ENCODE data around the gene CFAP65. TPM values are rescaled to one million over a fixed set of nuclear protein-coding genes. Genes with fewer than 3 reads are reported as not detected.
A peak's percentile ranks its signal among the peaks of the same experiment; 100 is the strongest.

Gene CFAP65
- total RNA-seq, 2 donors from 2014 or later = not detected

GRCh38 chr2:219001100-219001576, 40.2 kb downstream of the CFAP65 start:
- Mint-ChIP-seq H3K4me1 (peaks cover 4% of the 10 kb centered on the region), H3K9me3 (no peaks in the 10 kb centered on the region), H3K27me3 (peaks cover 48% of the 10 kb centered on the region), H3K27ac (no peak overlapping the region), H3K4me3 (no peak overlapping the region), H3K36me3 (ENCODE audit: low read depth) (no peaks in the 10 kb centered on the region)
- ATAC-seq (replicated peaks) = no peak

DNA sequence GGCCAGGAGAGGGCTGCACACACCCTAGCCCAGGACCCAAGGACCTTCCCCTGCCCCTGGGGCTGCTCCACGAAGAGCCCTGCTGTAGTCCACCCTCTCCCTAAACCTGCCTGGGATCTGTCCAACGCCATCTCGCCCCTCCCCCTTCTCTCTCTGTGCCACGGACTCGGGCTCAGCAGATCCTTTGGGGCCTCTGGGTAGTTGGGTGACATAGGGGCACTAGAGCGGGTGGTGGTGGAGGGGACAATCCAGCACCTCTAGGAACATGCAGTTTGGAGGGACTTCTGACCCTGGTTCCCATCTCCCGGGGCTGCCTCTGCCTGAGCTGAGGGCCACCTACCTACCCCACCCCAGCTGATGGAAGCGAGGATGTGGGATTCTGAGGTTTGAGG, 40.8 kb downstream of the CFAP65 start:
- Mint-ChIP-seq H3K27ac (no peak overlapping the region), H3K9me3 (no peaks in the 10 kb centered on the region), H3K36me3 (ENCODE audit: low read depth) (no peaks in the 10 kb centered on the region), H3K27me3 (peaks cover 51% of the 10 kb centered on the region), H3K4me3 (no peak overlapping the region), H3K4me1 (peaks cover 4% of the 10 kb centered on the region)
- no peak for ATAC-seq (replicated peaks)

GRCh38 chr2:218999881-219000568, 41.3 kb downstream of the CFAP65 start:
- ATAC-seq (replicated peaks) = no peak
- no peaks in the 10 kb centered on the region for H3K36me3 Mint-ChIP-seq (ENCODE audit: low read depth)
- no peak overlapping the region for H3K4me3 Mint-ChIP-seq
- peaks cover 51% of the 10 kb centered on the region for H3K27me3 Mint-ChIP-seq
- H3K27ac Mint-ChIP-seq = no peak overlapping the region
- no peaks in the 10 kb centered on the region for H3K9me3 Mint-ChIP-seq
- H3K4me1 Mint-ChIP-seq = peaks cover 4% of the 10 kb centered on the region

- Mint-ChIP-seq H3K4me3 (no peak overlapping the region), H3K27ac (no peak overlapping the region), H3K36me3 (ENCODE audit: low read depth) (no peaks in the 10 kb centered on the region), H3K27me3 (peaks cover 45% of the 10 kb centered on the region), H3K9me3 (no peaks in the 10 kb centered on the region), H3K4me1 (peaks cover 4% of the 10 kb centered on the region)
- no peak for ATAC-seq (replicated peaks)
Observed at GRCh38 chr2:218999021-218999880, 42.1 kb downstream of the CFAP65 start.

GRCh38 chr2:218998414-218999002, 42.8 kb downstream of the CFAP65 start:
- no peak for ATAC-seq (replicated peaks)
- H3K36me3 Mint-ChIP-seq (ENCODE audit: low read depth) = no peaks in the 10 kb centered on the region
- no peak overlapping the region for H3K4me3 Mint-ChIP-seq
- H3K27ac Mint-ChIP-seq = no peak overlapping the region
- H3K9me3 Mint-ChIP-seq = no peaks in the 10 kb centered on the region
- H3K4me1 Mint-ChIP-seq = peaks cover 4% of the 10 kb centered on the region
- peaks cover 38% of the 10 kb centered on the region for H3K27me3 Mint-ChIP-seq

DNA sequence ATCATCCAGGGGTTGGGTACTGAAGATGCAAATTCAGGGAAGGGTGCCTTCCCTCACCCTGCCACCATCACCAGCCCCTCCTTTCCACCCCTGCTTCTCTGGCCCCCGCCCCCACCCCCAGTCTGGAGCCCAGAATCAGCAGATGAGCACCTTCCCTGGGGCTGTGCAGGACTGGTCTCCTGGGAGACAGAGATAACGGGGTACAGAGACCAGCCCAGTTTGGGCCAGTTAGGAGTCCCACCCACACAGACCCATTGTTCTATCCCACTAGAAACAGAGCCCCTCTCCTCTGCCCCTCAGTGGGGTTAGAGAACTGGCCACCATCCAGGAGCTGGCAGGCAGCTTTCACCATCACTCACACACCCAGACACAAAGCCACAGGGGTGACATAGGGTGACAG, 43.6 kb downstream of the CFAP65 start:
- no peak overlapping the region for H3K27ac Mint-ChIP-seq
- H3K36me3 Mint-ChIP-seq (ENCODE audit: low read depth) = no peaks in the 10 kb centered on the region
- peaks cover 3% of the 10 kb centered on the region for H3K4me1 Mint-ChIP-seq
- H3K9me3 Mint-ChIP-seq = no peaks in the 10 kb centered on the region
- peaks cover 32% of the 10 kb centered on the region for H3K27me3 Mint-ChIP-seq
- H3K4me3 Mint-ChIP-seq = no peak overlapping the region
- ATAC-seq (replicated peaks) = no peak

- H3K9me3 Mint-ChIP-seq = no peaks in the 10 kb centered on the region
- H3K4me1 Mint-ChIP-seq = no peaks in the 10 kb centered on the region
- no peak overlapping the region for H3K27ac Mint-ChIP-seq
- H3K27me3 Mint-ChIP-seq = peaks cover 33% of the 10 kb centered on the region
- H3K36me3 Mint-ChIP-seq (ENCODE audit: low read depth) = no peaks in the 10 kb centered on the region
- H3K4me3 Mint-ChIP-seq = no peak overlapping the region
- no peak for ATAC-seq (replicated peaks)
Observed at GRCh38 chr2:218996937-218997336, 44.4 kb downstream of the CFAP65 start.

DNA sequence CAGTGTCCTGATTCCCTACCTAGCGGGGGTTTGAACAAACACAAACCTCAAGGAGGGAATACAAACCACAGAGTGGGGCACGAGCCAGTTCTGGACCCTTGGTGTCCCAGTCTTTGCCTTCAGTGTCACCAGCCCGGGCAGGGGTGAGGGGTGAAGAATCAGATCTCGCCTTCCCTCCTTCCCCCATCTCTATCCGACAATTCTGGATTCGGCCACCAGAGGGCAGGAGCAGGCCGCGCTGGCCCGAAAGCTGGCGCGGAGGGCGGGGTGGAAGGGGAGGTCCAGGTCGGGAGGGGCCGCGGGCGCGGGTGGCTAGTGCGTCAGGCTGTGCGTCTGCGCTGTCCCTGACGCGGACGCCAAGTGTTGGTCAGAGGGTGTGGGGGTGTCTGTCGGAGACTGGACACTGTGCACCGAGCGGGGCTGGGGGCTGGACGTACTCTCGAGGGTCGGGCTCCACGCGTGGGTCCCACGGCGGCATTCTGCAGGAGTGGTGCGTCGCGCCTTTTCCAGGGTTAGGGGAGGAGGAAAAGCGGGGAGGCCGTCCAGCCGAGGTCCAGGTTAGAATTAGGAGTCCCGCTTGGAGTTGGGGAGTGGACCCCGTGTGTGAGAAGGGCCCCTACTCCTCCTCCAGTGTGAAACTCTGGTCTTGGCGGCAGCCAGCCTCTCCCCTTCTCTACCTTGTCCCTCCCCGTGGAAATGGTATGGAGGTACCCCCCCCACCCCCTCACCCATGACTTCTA, 45.2 kb downstream of the CFAP65 start:
- Mint-ChIP-seq H3K27me3 (peaks cover 41% of the 10 kb centered on the region), H3K4me1 (no peaks in the 10 kb centered on the region), H3K9me3 (no peaks in the 10 kb centered on the region), H3K4me3 (no peak overlapping the region), H3K27ac (no peak overlapping the region), H3K36me3 (ENCODE audit: low read depth) (no peaks in the 10 kb centered on the region)
- peak; percentile 77 for ATAC-seq (replicated peaks)

- no peak for ATAC-seq (replicated peaks)
- peaks cover 46% of the 10 kb centered on the region for H3K27me3 Mint-ChIP-seq
- no peaks in the 10 kb centered on the region for H3K36me3 Mint-ChIP-seq (ENCODE audit: low read depth)
- H3K9me3 Mint-ChIP-seq = no peaks in the 10 kb centered on the region
- H3K4me1 Mint-ChIP-seq = no peaks in the 10 kb centered on the region
- no peak overlapping the region for H3K4me3 Mint-ChIP-seq
- H3K27ac Mint-ChIP-seq = no peak overlapping the region
Observed at GRCh38 chr2:218995561-218995960, 45.8 kb downstream of the CFAP65 start.

DNA sequence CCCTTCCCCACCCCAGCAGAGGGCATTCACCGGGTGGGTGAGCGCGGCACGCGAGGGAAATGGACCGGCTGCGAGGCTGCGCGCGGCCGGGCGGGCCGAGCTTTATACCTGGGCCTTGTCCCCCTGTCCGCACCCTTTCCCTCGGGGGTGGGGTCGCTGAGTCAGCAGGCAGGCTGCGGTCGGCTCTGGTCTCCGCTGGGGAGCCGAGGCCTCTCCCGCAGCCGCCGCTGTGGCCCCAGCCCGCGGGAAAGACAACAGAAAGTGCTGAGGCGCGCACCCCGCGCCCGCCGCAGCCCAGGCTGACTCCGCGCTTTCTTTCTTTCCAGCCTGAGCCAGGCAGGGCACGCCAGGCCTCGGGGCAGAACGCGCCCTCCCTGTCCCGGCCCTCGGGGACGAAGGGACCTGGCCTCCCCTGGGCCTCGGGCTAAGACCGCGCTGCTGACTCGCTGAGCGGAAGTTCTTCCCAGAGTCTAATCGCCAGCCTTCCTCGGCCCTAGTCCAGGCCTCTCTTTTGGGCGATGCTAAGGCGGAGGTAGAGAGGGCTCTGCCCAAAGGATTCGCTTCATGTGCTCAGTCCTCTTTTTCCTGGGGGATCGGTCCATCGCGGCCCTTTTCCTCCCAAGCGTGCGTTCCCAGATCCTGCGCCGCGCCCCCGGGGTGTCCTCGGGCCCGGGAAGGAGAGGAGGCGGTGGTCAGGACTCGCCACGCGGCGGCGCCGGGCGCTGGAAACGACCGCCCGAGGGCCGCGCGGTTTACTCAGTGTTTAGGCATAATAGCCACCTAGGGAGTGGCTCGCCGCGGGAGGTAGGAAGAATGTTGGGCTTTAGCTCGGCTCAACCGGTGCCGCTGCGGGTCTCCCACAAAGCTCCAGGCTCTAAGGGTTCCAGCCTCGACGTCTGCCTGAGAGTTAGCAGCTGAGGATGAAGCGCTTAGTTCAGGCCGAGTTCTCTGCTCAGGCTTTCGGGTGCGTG, 47.7 kb downstream of the CFAP65 start, which contains the start of gene CRYBA2:
TSS of gene CRYBA2 (minus strand) at position 78 of the 971 bp plus-strand sequence. CDS start 246 bp downstream, outside the sequence.
- Mint-ChIP-seq H3K36me3 (ENCODE audit: low read depth) (no peaks in the 10 kb centered on the region), H3K9me3 (no peaks in the 10 kb centered on the region), H3K4me3 (peak within 1 kb of the TSS; percentile 9), H3K27ac (no peak within 1 kb of the TSS), H3K4me1 (no peaks in the 10 kb centered on the region), H3K27me3 (peaks cover 58% of the 10 kb centered on the region)
- ATAC-seq (replicated peaks) = peak; percentile 16

DNA sequence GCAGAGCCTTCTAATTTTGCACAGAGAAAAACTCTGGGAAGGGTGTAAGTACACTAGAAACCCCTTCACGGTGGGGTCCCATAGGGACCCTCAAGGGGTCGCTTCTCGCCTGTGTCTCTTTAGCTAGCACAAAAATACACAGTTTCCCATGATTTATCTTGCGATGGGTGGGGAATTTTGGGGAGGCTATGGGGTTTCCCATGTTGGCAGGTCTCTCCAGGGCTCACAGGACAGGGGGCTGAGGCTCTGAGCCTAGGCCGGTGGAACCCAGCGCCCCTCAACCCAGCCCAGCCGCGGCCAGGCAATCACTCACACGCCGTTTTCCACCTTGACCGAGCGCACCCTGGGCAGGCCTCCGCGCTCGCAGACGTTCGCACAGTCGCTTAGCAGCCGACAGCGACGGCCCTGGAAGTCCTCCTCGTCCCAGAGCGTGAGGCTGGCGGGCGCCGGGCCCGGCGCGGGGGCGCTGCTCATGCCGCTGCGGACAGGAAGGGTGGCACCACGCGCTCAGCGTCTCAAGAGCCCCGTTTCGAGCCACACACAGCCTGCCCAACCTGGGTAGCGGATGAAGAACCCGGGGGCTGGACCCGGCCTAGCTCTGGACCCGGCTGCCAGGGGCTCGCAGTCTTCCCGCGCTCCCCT, 48.5 kb downstream of the CFAP65 start:
- no peak for ATAC-seq (replicated peaks)
- Mint-ChIP-seq H3K36me3 (ENCODE audit: low read depth) (no peaks in the 10 kb centered on the region), H3K27me3 (peaks cover 61% of the 10 kb centered on the region), H3K4me1 (no peaks in the 10 kb centered on the region), H3K27ac (no peak overlapping the region), H3K9me3 (no peaks in the 10 kb centered on the region), H3K4me3 (no peak overlapping the region)

DNA sequence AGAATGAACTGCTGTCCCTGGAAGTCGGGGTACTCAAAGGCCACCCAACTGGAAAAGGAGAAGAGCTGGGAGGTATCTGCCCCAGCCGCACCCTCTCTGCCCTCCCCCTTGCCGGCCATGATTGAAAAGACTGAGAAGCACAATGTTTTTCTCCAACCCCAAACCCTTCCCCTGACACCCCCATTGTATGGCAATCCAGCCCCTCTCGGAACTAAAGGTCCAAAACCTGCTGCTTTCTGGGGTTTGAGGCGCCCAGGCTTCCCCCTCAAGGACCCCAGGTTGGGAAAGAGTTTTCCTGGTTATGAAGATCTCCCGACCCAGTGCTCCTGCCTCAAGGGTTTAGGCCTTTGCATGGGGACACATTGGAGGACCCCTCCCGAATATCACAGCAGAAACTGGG, 49.1 kb downstream of the CFAP65 start:
- no peaks in the 10 kb centered on the region for H3K4me1 Mint-ChIP-seq
- no peak overlapping the region for H3K4me3 Mint-ChIP-seq
- no peaks in the 10 kb centered on the region for H3K36me3 Mint-ChIP-seq (ENCODE audit: low read depth)
- H3K27ac Mint-ChIP-seq = no peak overlapping the region
- peaks cover 65% of the 10 kb centered on the region for H3K27me3 Mint-ChIP-seq
- no peaks in the 10 kb centered on the region for H3K9me3 Mint-ChIP-seq
- ATAC-seq (replicated peaks) = no peak

DNA sequence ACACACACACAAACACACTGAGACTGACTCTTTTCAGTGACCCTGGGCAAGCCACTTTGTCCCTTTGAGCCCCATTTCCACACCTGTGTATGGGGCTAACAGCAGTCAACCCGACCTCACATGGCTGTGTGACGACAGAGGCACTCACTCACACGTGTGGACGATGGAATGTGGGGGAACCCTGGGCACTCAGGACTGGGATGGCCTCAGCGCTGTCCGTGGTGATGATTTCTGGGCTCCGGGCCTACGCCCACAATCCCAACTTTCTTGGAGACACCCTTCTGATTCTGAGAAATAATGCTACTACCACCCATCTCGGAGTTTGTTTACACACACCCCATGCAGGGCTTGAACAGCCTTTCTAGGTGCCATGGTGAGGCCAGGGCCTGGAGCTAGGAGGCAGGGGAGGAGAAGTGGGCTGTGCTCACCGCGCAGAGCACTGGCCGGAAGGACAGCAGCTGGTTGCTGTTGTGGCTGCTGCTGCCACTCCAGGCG, 49.6 kb downstream of the CFAP65 start:
- ATAC-seq (replicated peaks) = no peak
- Mint-ChIP-seq H3K36me3 (ENCODE audit: low read depth) (no peaks in the 10 kb centered on the region), H3K27ac (no peak overlapping the region), H3K4me1 (no peaks in the 10 kb centered on the region), H3K27me3 (peaks cover 66% of the 10 kb centered on the region), H3K4me3 (no peak overlapping the region), H3K9me3 (no peaks in the 10 kb centered on the region)

Measured in activated T-helper 17 cell treated with anti-CD3 and anti-CD28 coated beads, Interleukin-2, amount 50 U/mL, for 72 hours (primary cell).